Panc1 (cell line): ENCODE results near the gene KIAA0232. TPM values are rescaled to one million over a fixed set of nuclear protein-coding genes. Genes with fewer than 3 reads are reported as not detected.

Experiments used
- ATAC-seq: fragments of 200-7000 bp; cut with Tn5 transposase; 2 replicates; pipeline ENCODE4 v1.9.1; 2020; ENCODE audit warnings: mild to moderate bottlenecking, moderate library complexity
- BruUV-seq: library from RNA; stranded (reverse); fragments of 400-500 nt; replicated peaks from 2 replicates; lab custom pipeline; 2021; lab: Mats Ljungman, UMichigan
- CTCF ChIA-PET: fragments of 300-600 bp; sonication (Branson Sonifier 250); formaldehyde crosslinking; loops from one replicate; lab custom pipeline; 2022; ENCODE audit warnings: antibody characterized with exemption; lab: Charles Lee
- POLR2A ChIA-PET: fragments of 300-600 bp; sonication (Branson Sonifier 250); formaldehyde crosslinking; loops from one replicate; lab custom pipeline; 2022; ENCODE audit warnings: antibody characterized with exemption; lab: Charles Lee
- DNase-seq: peaks from one replicate; pipeline ENCODE4 v3.0.0-alpha.2; 2010; ENCODE audit warnings: low read depth, low spot score
- H3K27ac ChIP-seq: 2 replicates; pipeline ENCODE4 v1.5.1; 2011; ENCODE audit warnings: mild to moderate bottlenecking, low read length, inconsistent platforms
- H3K27me3 ChIP-seq: fragments of 200-500 bp; sonication (Bioruptor generic); 2 replicates; pipeline ENCODE4 v1.6.0; 2014; ENCODE audit warnings: low read length, inconsistent platforms; ENCODE audit not compliant: control insufficient read depth, insufficient read depth
- H3K36me3 ChIP-seq: fragments of 200-500 bp; sonication (Bioruptor generic); 2 replicates; pipeline ENCODE4 v1.5.1; 2014; ENCODE audit warnings: inconsistent platforms, mild to moderate bottlenecking, low read length, moderate library complexity; ENCODE audit not compliant: control insufficient read depth, insufficient read depth
- H3K4me1 ChIP-seq: 2 replicates; pipeline ENCODE4 v1.5.1; 2011; ENCODE audit warnings: inconsistent platforms, mild to moderate bottlenecking, low read length, moderate library complexity; ENCODE audit not compliant: control insufficient read depth, insufficient read depth
- H3K4me3 ChIP-seq, 2 experiments: 2 replicates each; pipeline ENCODE4 v1.5.1; 2011 to 2012; ENCODE audit warnings: low read depth in 2 of 2, low read length in 2 of 2, mild to moderate bottlenecking in 2 of 2, inconsistent platforms in 1 of 2, moderate library complexity in 1 of 2
- H3K9me3 ChIP-seq: fragments of 200-500 bp; sonication (Bioruptor generic); 2 replicates; pipeline ENCODE4 v1.5.1; 2014; ENCODE audit warnings: low read depth, mild to moderate bottlenecking, inconsistent platforms, low read length, moderate library complexity; ENCODE audit not compliant: control insufficient read depth, insufficient read depth
- CTCF ChIP-seq: fragments of 450-650 bp; IDR thresholded peaks from 2 replicates; pipeline ENCODE4 v1.5.1; 2017; ENCODE audit warnings: mild to moderate bottlenecking
- POLR2AphosphoS5 ChIP-seq: IDR thresholded peaks from 2 replicates; pipeline ENCODE4 v1.6.1; 2012; ENCODE audit warnings: mild to moderate bottlenecking, low read depth, low read length, moderate library complexity
- REST ChIP-seq, 2 experiments: IDR thresholded peaks; 2 replicates each; pipeline ENCODE4 v1.6.1; 2011 to 2012; ENCODE audit warnings: low read depth in 2 of 2, control low read depth in 1 of 2, low read length in 1 of 2, mild to moderate bottlenecking in 1 of 2, moderate library complexity in 1 of 2; ENCODE audit not compliant: insufficient read depth in 1 of 2
- SIN3A ChIP-seq: IDR thresholded peaks from 2 replicates; pipeline ENCODE4 v1.6.1; 2012; ENCODE audit warnings: low read depth, mild to moderate bottlenecking, low read length, moderate library complexity, borderline replicate concordance; ENCODE audit not compliant: insufficient read depth
- TCF7L2 ChIP-seq: IDR thresholded peaks from 2 replicates; pipeline ENCODE4 v1.6.1; 2011; ENCODE audit warnings: mild to moderate bottlenecking, low read depth, low read length, inconsistent platforms
- in situ Hi-C: cut with HindIII; loops from 2 replicates; pipeline ENCODE4 v1.10.0; 2016; ENCODE audit warnings: low sequenced_read_pairs, low pct_unique_long_range_greater_than_20kb
- intact Hi-C: fragments of 100-400 bp; cut with micrococcal nuclease; formaldehyde crosslinking; loops from one replicate; pipeline ENCODE4 v1.10.0; 2022; ENCODE audit not compliant: unreplicated experiment
- total RNA-seq: library from RNA; stranded (reverse); gene quantifications from one replicate; pipeline ENCODE4 v1.2.1, GENCODE V29; 2021; ENCODE audit not compliant: unreplicated experiment

The KIAA0232 gene
- total RNA-seq, 1 experiment from 2014 or later: 20.2 TPM

- in situ Hi-C loops (no loop called here), intact Hi-C loops (no loop called here)
- H3K4me1 ChIP-seq: peaks cover 30% of the 10 kb centered on the region
- CTCF ChIA-PET: no interaction called here
- DNase-seq (no peak), ATAC-seq (peak; percentile 53)
- BruUV-seq: no TSS peak
- TF ChIP-seq TCF7L2 (no peak), POLR2AphosphoS5 (no peak), CTCF (no peak), SIN3A (no peak), REST (IDR thresholded peaks at IDR 0.05; ENCODE audit: insufficient read depth in 1 of 2, low read depth in 2 of 2, low read length in 1 of 2) (no peak)
- H3K27ac ChIP-seq: no peak overlapping the region
- POLR2A ChIA-PET: interaction anchor here (0.6 kb wide), 1 partner anchor 56 kb away, joined by 3 read pairs; no protein-coding TSS in a partner anchor
- no peaks in the 10 kb centered on the region for H3K27me3 ChIP-seq
- H3K9me3 ChIP-seq: no peaks in the 10 kb centered on the region
- 0 out of 4 replicates have a peak overlapping the region, but pooled peaks of 1 of the 2 experiments have one; percentile 14 for H3K4me3 ChIP-seq
- no peaks in the 10 kb centered on the region for H3K36me3 ChIP-seq
Measured at GRCh38 chr4:6746721-6747293, 35.7 kb upstream of the KIAA0232 start.

DNA sequence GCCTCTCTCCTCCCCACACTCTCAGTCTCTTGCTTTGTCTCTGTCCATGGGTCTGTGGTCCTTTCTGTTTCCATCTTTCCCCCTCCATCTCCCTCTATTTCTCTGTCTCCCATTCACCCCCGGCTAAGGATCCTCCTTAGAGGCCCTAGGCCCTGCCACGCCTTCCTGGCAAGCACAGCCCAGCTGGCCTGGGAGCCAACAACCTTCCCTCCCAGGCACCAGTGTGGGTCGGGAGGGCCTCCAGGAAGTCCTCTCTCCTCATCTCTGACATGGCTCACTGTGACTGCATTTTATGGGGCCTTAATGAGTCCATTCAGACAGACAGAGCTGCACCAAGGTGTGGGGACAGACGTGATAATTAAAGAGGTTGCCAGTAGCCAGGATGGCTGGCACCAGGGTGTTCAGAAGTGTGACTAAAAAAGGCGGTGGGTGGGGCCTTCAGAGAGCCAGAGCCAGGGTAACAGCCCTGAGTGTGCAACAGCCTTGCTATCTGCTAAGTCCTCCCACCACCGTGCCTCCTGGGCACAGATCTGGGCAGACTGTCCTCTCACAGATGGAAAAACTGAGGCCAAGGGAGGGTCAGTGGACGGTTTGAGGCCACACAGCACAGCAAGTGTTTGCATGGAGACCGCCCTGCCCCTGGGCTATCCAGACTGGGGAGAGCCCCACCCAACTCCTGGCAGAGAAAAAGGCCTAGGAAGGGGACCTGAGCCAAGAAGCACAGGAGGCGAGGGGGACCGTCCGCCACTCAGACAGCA lies 35.1 kb upstream of the KIAA0232 start:
- no TSS peak for BruUV-seq
- intact Hi-C loops (no loop called here), in situ Hi-C loops (no loop called here)
- POLR2A ChIA-PET: no interaction called here
- DNase-seq (no peak), ATAC-seq (peak; percentile 71)
- Histone ChIP-seq H3K27ac (peak overlapping the region; percentile 57), H3K27me3 (no peaks in the 10 kb centered on the region), H3K36me3 (no peaks in the 10 kb centered on the region), H3K4me3 (0 out of 4 replicates have a peak overlapping the region, but pooled peaks of 1 of the 2 experiments have one; percentile 14), H3K9me3 (no peaks in the 10 kb centered on the region), H3K4me1 (peaks cover 32% of the 10 kb centered on the region)
- TF ChIP-seq POLR2AphosphoS5: no peak
- no peak for TF ChIP-seq TCF7L2
- no peak for TF ChIP-seq SIN3A
- TF ChIP-seq CTCF: no peak
- TF ChIP-seq REST (IDR thresholded peaks at IDR 0.05; ENCODE audit: insufficient read depth in 1 of 2, low read depth in 2 of 2, low read length in 1 of 2): no peak
- CTCF ChIA-PET: no interaction called here
